ENCODE results near the gene TSPAN12.

DNA sequence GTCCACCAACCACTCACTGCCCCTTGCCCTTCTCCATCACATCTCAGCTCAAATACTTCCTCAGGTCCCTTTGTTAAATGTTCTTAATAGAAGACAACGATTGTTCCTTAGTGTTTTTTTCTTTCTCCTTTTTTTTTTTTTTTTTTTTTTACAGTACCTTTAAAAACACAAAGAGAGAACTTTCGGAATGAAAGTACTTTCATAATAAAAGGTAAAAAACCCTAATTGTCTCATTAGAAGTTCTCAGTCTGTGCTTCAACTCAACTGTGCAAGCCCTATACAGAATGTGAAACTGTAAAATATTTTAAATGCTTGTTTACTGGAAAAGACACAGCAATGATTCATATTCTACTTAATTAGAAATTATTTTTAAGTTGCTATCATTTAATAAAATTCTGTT is 29.4 kb downstream of the TSPAN12 start:
- TF ChIP-seq CTCF (IDR thresholded peaks at IDR 0.05) (no peak), EZH2 (IDR thresholded peaks at IDR 0.05; ENCODE audit: borderline replicate concordance, insufficient read depth, low read depth, low read length, poor library complexity, severe bottlenecking) (no peak)
